ENCODE measurements around the gene DIAPH1.

DIAPH1 gene

GRCh38 chr5:141508440-141508797 is 110.4 kb downstream of the DIAPH1 start:
- DNase-seq (ENCODE audit: low read depth in 2 of 3, low spot score in 2 of 3) = no peak

- DNase-seq (ENCODE audit: low read depth in 2 of 3, low spot score in 2 of 3) = no peak
These were observed 111.3 kb downstream of the DIAPH1 start for GRCh38 chr5:141507387-141508091.

- DNase-seq (ENCODE audit: low read depth in 2 of 3, low spot score in 2 of 3) = no peak
These were observed 112.2 kb downstream of the DIAPH1 start for GRCh38 chr5:141506381-141507155.

- DNase-seq (ENCODE audit: low read depth in 2 of 3, low spot score in 2 of 3) = no peak
These were observed 114.6 kb downstream of the DIAPH1 start for GRCh38 chr5:141504216-141504615.

GRCh38 chr5:141503681-141504080 is 115.1 kb downstream of the DIAPH1 start:
- no peak for DNase-seq (ENCODE audit: low read depth in 2 of 3, low spot score in 2 of 3)

- DNase-seq (ENCODE audit: low read depth in 2 of 3, low spot score in 2 of 3) = no peak
These were observed 117.0 kb downstream of the DIAPH1 start for GRCh38 chr5:141501761-141502160.

GRCh38 chr5:141496038-141496437 is 122.8 kb downstream of the DIAPH1 start:
- DNase-seq (ENCODE audit: low read depth in 2 of 3, low spot score in 2 of 3) = no peak

GRCh38 chr5:141495453-141495811 is 123.4 kb downstream of the DIAPH1 start:
- no peak for DNase-seq (ENCODE audit: low read depth in 2 of 3, low spot score in 2 of 3)

- DNase-seq (ENCODE audit: low read depth in 2 of 3, low spot score in 2 of 3) = no peak
These were observed 123.9 kb downstream of the DIAPH1 start for GRCh38 chr5:141494761-141495452.

GRCh38 chr5:141493500-141494422 is 125.0 kb downstream of the DIAPH1 start:
- DNase-seq (ENCODE audit: low read depth in 2 of 3, low spot score in 2 of 3) = no peak

GRCh38 chr5:141492168-141492885 is 126.5 kb downstream of the DIAPH1 start:
- DNase-seq (ENCODE audit: low read depth in 2 of 3, low spot score in 2 of 3) = no peak

GRCh38 chr5:141491323-141492167 is 127.3 kb downstream of the DIAPH1 start:
- no peak for DNase-seq (ENCODE audit: low read depth in 2 of 3, low spot score in 2 of 3)

- no peak for DNase-seq (ENCODE audit: low read depth in 2 of 3, low spot score in 2 of 3)
These were observed 128.0 kb downstream of the DIAPH1 start for GRCh38 chr5:141490771-141491170.

- DNase-seq (ENCODE audit: low read depth in 2 of 3, low spot score in 2 of 3) = no peak
These were observed 128.5 kb downstream of the DIAPH1 start for GRCh38 chr5:141490271-141490670.

- DNase-seq (ENCODE audit: low read depth in 2 of 3, low spot score in 2 of 3) = no peak
These were observed 129.0 kb downstream of the DIAPH1 start for GRCh38 chr5:141489841-141490240.

- DNase-seq (ENCODE audit: low read depth in 2 of 3, low spot score in 2 of 3) = no peak
These were observed 129.9 kb downstream of the DIAPH1 start, which contains the start of gene PCDHGC5 for GRCh38 chr5:141488591-141489561. Gene PCDHGC5 (plus strand): TSS chr5:141489081. CDS start chr5:141489241, 160 bp downstream.

GRCh38 chr5:141487131-141487530 is 131.7 kb downstream of the DIAPH1 start:
- DNase-seq (ENCODE audit: low read depth in 2 of 3, low spot score in 2 of 3) = no peak

GRCh38 chr5:141486091-141486490 is 132.7 kb downstream of the DIAPH1 start:
- DNase-seq (ENCODE audit: low read depth in 2 of 3, low spot score in 2 of 3) = no peak
